Activated CD8-positive, alpha-beta memory T cell treated with anti-CD3 and anti-CD28 coated beads, Interleukin-2, amount 50 U/mL, for 1 hour (primary cell): ENCODE results near the gene KIF13A.

Source experiments
- DNase-seq: peaks from one replicate; pipeline ENCODE4 v3.0.0-alpha.2; 2020; ENCODE audit errors: extremely low read depth

Gene KIF13A

GRCh38 chr6:17724341-17724740 is 263.1 kb downstream of the KIF13A start:
- no peak for DNase-seq

GRCh38 chr6:17721671-17722070 is 265.8 kb downstream of the KIF13A start:
- no peak for DNase-seq

GRCh38 chr6:17719323-17720041 is 268.0 kb downstream of the KIF13A start:
- no peak for DNase-seq

GRCh38 chr6:17716221-17716620 is 271.2 kb downstream of the KIF13A start:
- DNase-seq, result no peak

GRCh38 chr6:17714879-17715851 is 272.3 kb downstream of the KIF13A start:
- DNase-seq, result no peak

- no peak for DNase-seq
Measured at GRCh38 chr6:17714177-17714576, 273.3 kb downstream of the KIF13A start.

GRCh38 chr6:17712576-17712975 is 274.9 kb downstream of the KIF13A start:
- DNase-seq, result no peak

- DNase-seq, result no peak
Measured at GRCh38 chr6:17710331-17710730, 277.1 kb downstream of the KIF13A start.

- DNase-seq, result no peak
Measured at GRCh38 chr6:17709476-17709875, 278.0 kb downstream of the KIF13A start.
